ENCODE results near the gene CCL23.

Gene CCL23

GRCh38 chr17:36017799-36018198 is at the start of gene CCL23:
TSS of gene CCL23 (minus strand) at chr17:36017972. CDS start at chr17:36017897, 75 bp downstream.
- Mint-ChIP-seq H3K4me1 (ENCODE audit: low read depth) (peaks cover 71% of the 10 kb centered on the region), H3K4me3 (peak within 1 kb of the TSS; percentile 80), H3K27me3 (peaks cover 1% of the 10 kb centered on the region), H3K9me3 (no peaks in the 10 kb centered on the region), H3K27ac (peak within 1 kb of the TSS; percentile 87), H3K36me3 (ENCODE audit: low read depth) (peaks cover 46% of the 10 kb centered on the region)
- intact Hi-C loops (cut with micrococcal nuclease), result loop anchor here (2.0 to 5.0 kb wide), 3 partner anchors 17 to 55 kb away; no protein-coding TSS in a partner anchor

GRCh38 chr17:36066365-36066985 is 48.7 kb upstream of the CCL23 start:
- peaks cover 76% of the 10 kb centered on the region for H3K36me3 Mint-ChIP-seq (ENCODE audit: low read depth)
- H3K4me3 Mint-ChIP-seq, result peak overlapping the region; percentile 72
- H3K4me1 Mint-ChIP-seq (ENCODE audit: low read depth), result peaks cover 76% of the 10 kb centered on the region

GRCh38 chr17:36063786-36064541 is 46.2 kb upstream of the CCL23 start, which contains the start of gene CCL18:
TSS of gene CCL18 (plus strand) at chr17:36064272. CDS start at chr17:36064343, 71 bp downstream.
- H3K27me3 Mint-ChIP-seq, result no peaks in the 10 kb centered on the region
- peak within 1 kb of the TSS; percentile 72 for H3K4me3 Mint-ChIP-seq
- H3K27ac Mint-ChIP-seq, result peak within 1 kb of the TSS; percentile 90
- no peaks in the 10 kb centered on the region for H3K9me3 Mint-ChIP-seq
- intact Hi-C loops (cut with micrococcal nuclease), result no loop called here
- peaks cover 51% of the 10 kb centered on the region for H3K36me3 Mint-ChIP-seq (ENCODE audit: low read depth)
- H3K4me1 Mint-ChIP-seq (ENCODE audit: low read depth), result peaks cover 64% of the 10 kb centered on the region

More at GRCh38 chr17:36066365-36066985, 48.7 kb upstream of the CCL23 start:
- Mint-ChIP-seq H3K27ac (peak overlapping the region; percentile 90), H3K9me3 (no peaks in the 10 kb centered on the region), H3K27me3 (no peaks in the 10 kb centered on the region)
- intact Hi-C loops (cut with micrococcal nuclease), result no loop called here

- Mint-ChIP-seq H3K4me1 (ENCODE audit: low read depth) (peaks cover 77% of the 10 kb centered on the region), H3K27ac (no peak overlapping the region), H3K36me3 (ENCODE audit: low read depth) (peaks cover 32% of the 10 kb centered on the region), H3K4me3 (no peak overlapping the region), H3K9me3 (no peaks in the 10 kb centered on the region), H3K27me3 (no peaks in the 10 kb centered on the region)
- intact Hi-C loops (cut with micrococcal nuclease), result no loop called here
These were observed 43.0 kb upstream of the CCL23 start for GRCh38 chr17:36060816-36061215.

- Mint-ChIP-seq H3K36me3 (ENCODE audit: low read depth) (peaks cover 18% of the 10 kb centered on the region), H3K27ac (peak overlapping the region; percentile 94), H3K27me3 (no peaks in the 10 kb centered on the region), H3K4me1 (ENCODE audit: low read depth) (peaks cover 76% of the 10 kb centered on the region), H3K9me3 (no peaks in the 10 kb centered on the region), H3K4me3 (no peak overlapping the region)
- intact Hi-C loops (cut with micrococcal nuclease), result loop anchor here (5.0 kb wide), 1 partner anchor 42 kb away; the partner anchor contains the start of gene CCL23
These were observed 41.6 kb upstream of the CCL23 start for GRCh38 chr17:36059406-36059805.

GRCh38 chr17:36057911-36058310 is 40.1 kb upstream of the CCL23 start:
- H3K9me3 Mint-ChIP-seq, result no peaks in the 10 kb centered on the region
- intact Hi-C loops (cut with micrococcal nuclease), result loop anchor here (5.0 kb wide), 1 partner anchor 41 kb away; the partner anchor contains the start of gene CCL23
- H3K27me3 Mint-ChIP-seq, result no peaks in the 10 kb centered on the region
- peak overlapping the region; percentile 52 for H3K4me3 Mint-ChIP-seq
- peak overlapping the region; percentile 94 for H3K27ac Mint-ChIP-seq
- H3K36me3 Mint-ChIP-seq (ENCODE audit: low read depth), result peaks cover 14% of the 10 kb centered on the region
- peaks cover 75% of the 10 kb centered on the region for H3K4me1 Mint-ChIP-seq (ENCODE audit: low read depth)

- peaks cover 33% of the 10 kb centered on the region for H3K36me3 Mint-ChIP-seq (ENCODE audit: low read depth)
- H3K4me1 Mint-ChIP-seq (ENCODE audit: low read depth), result peaks cover 65% of the 10 kb centered on the region
- peak overlapping the region; percentile 35 for H3K4me3 Mint-ChIP-seq
- H3K27ac Mint-ChIP-seq, result peak overlapping the region; percentile 94
- no peaks in the 10 kb centered on the region for H3K27me3 Mint-ChIP-seq
- peaks cover 15% of the 10 kb centered on the region for H3K9me3 Mint-ChIP-seq
- intact Hi-C loops (cut with micrococcal nuclease), result loop anchor here (5.0 kb wide), 1 partner anchor 39 kb away; the partner anchor contains the start of gene CCL23
These were observed 38.2 kb upstream of the CCL23 start for GRCh38 chr17:36055921-36056520.

- H3K4me1 Mint-ChIP-seq (ENCODE audit: low read depth), result peaks cover 66% of the 10 kb centered on the region
- peaks cover 23% of the 10 kb centered on the region for H3K9me3 Mint-ChIP-seq
- H3K27me3 Mint-ChIP-seq, result no peaks in the 10 kb centered on the region
- intact Hi-C loops (cut with micrococcal nuclease), result loop anchor here (5.0 kb wide), 1 partner anchor 38 kb away; the partner anchor contains the start of gene CCL23
- H3K27ac Mint-ChIP-seq, result peak overlapping the region; percentile 94
- peak overlapping the region; percentile 35 for H3K4me3 Mint-ChIP-seq
- peaks cover 41% of the 10 kb centered on the region for H3K36me3 Mint-ChIP-seq (ENCODE audit: low read depth)
These were observed 37.4 kb upstream of the CCL23 start for GRCh38 chr17:36055171-36055570.

- no peaks in the 10 kb centered on the region for H3K27me3 Mint-ChIP-seq
- no peak overlapping the region for H3K4me3 Mint-ChIP-seq
- H3K9me3 Mint-ChIP-seq, result peaks cover 62% of the 10 kb centered on the region
- intact Hi-C loops (cut with micrococcal nuclease), result no loop called here
- peaks cover 74% of the 10 kb centered on the region for H3K36me3 Mint-ChIP-seq (ENCODE audit: low read depth)
- peak overlapping the region; percentile 42 for H3K27ac Mint-ChIP-seq
- H3K4me1 Mint-ChIP-seq (ENCODE audit: low read depth), result peaks cover 46% of the 10 kb centered on the region
These were observed 31.9 kb upstream of the CCL23 start for GRCh38 chr17:36049643-36050042.

GRCh38 chr17:36048066-36048465 is 30.3 kb upstream of the CCL23 start:
- peak overlapping the region; percentile 60 for H3K27ac Mint-ChIP-seq

GRCh38 chr17:36036235-36036634 is 18.5 kb upstream of the CCL23 start:
- H3K4me1 Mint-ChIP-seq (ENCODE audit: low read depth), result peaks cover 68% of the 10 kb centered on the region

More at GRCh38 chr17:36048066-36048465, 30.3 kb upstream of the CCL23 start:
- Mint-ChIP-seq H3K4me3 (no peak overlapping the region), H3K27me3 (no peaks in the 10 kb centered on the region), H3K9me3 (peaks cover 70% of the 10 kb centered on the region), H3K4me1 (ENCODE audit: low read depth) (peaks cover 35% of the 10 kb centered on the region), H3K36me3 (ENCODE audit: low read depth) (peaks cover 75% of the 10 kb centered on the region)
- intact Hi-C loops (cut with micrococcal nuclease), result no loop called here

GRCh38 chr17:36034127-36034526 is 16.4 kb upstream of the CCL23 start:
- H3K4me3 Mint-ChIP-seq, result no peak overlapping the region
- H3K4me1 Mint-ChIP-seq (ENCODE audit: low read depth), result peaks cover 71% of the 10 kb centered on the region
- H3K9me3 Mint-ChIP-seq, result no peaks in the 10 kb centered on the region
- H3K36me3 Mint-ChIP-seq (ENCODE audit: low read depth), result no peaks in the 10 kb centered on the region
- peak overlapping the region; percentile 76 for H3K27ac Mint-ChIP-seq
- intact Hi-C loops (cut with micrococcal nuclease), result loop anchor here (2.0 to 5.0 kb wide), 2 partner anchors 15 to 38 kb away; no protein-coding TSS in a partner anchor
- H3K27me3 Mint-ChIP-seq, result peaks cover 3% of the 10 kb centered on the region

More at GRCh38 chr17:36036235-36036634, 18.5 kb upstream of the CCL23 start:
- no peaks in the 10 kb centered on the region for H3K36me3 Mint-ChIP-seq (ENCODE audit: low read depth)
- H3K27ac Mint-ChIP-seq, result peak overlapping the region; percentile 91
- H3K4me3 Mint-ChIP-seq, result no peak overlapping the region
- H3K9me3 Mint-ChIP-seq, result peaks cover 2% of the 10 kb centered on the region
- intact Hi-C loops (cut with micrococcal nuclease), result no loop called here
- peaks cover 3% of the 10 kb centered on the region for H3K27me3 Mint-ChIP-seq

- Mint-ChIP-seq H3K27ac (peak overlapping the region; percentile 57), H3K4me3 (no peak overlapping the region), H3K36me3 (ENCODE audit: low read depth) (no peaks in the 10 kb centered on the region), H3K9me3 (no peaks in the 10 kb centered on the region), H3K4me1 (ENCODE audit: low read depth) (peaks cover 70% of the 10 kb centered on the region), H3K27me3 (peaks cover 6% of the 10 kb centered on the region)
- intact Hi-C loops (cut with micrococcal nuclease), result loop anchor here (5.0 kb wide), 1 partner anchor 41 kb away; no protein-coding TSS in a partner anchor
These were observed 13.2 kb upstream of the CCL23 start for GRCh38 chr17:36030956-36031355.

Data from dendritic cell treated with granulocyte-macrophage colony-stimulating factor and Interleukin-4, amounts not matched to agents 40 ng/mL and 50 ng/mL, for 4 days (primary cell).